Measurements from ENCODE around the gene ARHGAP24.
A peak's percentile ranks its signal among the peaks of the same experiment; 100 is the strongest.

Gene ARHGAP24

DNA sequence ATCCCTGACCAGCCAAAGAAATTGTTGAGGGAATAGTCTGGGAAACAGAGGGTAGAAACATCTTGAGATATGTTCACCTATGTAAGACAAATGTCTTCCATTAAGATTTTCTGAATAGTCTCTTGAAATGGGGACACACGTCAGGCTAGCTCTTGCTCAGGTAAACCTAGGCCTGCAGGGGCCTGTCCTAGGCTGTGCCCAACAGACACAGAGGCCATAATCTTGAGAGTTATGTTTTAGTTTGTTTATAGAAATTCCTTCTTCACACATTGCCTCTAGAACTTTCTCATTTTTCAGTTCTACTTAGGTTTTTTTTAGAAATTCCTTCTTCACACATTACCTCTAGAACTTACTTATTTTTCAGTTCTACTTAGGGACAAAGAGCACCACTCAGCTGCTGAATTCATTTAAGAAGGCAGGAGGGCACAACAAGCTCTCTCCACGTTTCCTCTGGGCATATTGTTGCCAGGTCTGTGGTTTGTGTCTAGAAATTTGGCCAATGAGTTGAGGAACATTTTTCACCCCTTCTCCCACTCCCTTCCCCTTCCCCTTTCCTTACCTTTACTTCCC, 94.9 kb downstream of the ARHGAP24 start:
- Histone ChIP-seq H3K9ac (ENCODE audit: low read depth, low read length) (no peak overlapping the region), H3K4me1 (ENCODE audit: control insufficient read depth, insufficient read depth, low read length) (peaks cover 12% of the 10 kb centered on the region), H3K4me2 (ENCODE audit: low read length) (no peak overlapping the region), H3K9me3 (replicated peaks; ENCODE audit: low read length) (no peaks in the 10 kb centered on the region), H3K36me3 (ENCODE audit: insufficient read depth, low read length) (peaks cover 3% of the 10 kb centered on the region), H3K27me3 (ENCODE audit: control insufficient read depth, insufficient read depth, low read length) (no peaks in the 10 kb centered on the region), H3K4me3 (ENCODE audit: low read length) (no peak overlapping the region)

GRCh38 chr4:85570388-85570787, 95.4 kb downstream of the ARHGAP24 start:
- no peaks in the 10 kb centered on the region for H3K27me3 ChIP-seq (ENCODE audit: control insufficient read depth, insufficient read depth, low read length)
- peaks cover 12% of the 10 kb centered on the region for H3K4me1 ChIP-seq (ENCODE audit: control insufficient read depth, insufficient read depth, low read length)
- no peaks in the 10 kb centered on the region for H3K9me3 ChIP-seq (replicated peaks; ENCODE audit: low read length)
- H3K4me3 ChIP-seq (ENCODE audit: low read length): no peak overlapping the region
- H3K4me2 ChIP-seq (ENCODE audit: low read length): no peak overlapping the region
- no peak overlapping the region for H3K9ac ChIP-seq (ENCODE audit: low read depth, low read length)
- H3K36me3 ChIP-seq (ENCODE audit: insufficient read depth, low read length): peaks cover 3% of the 10 kb centered on the region

- Histone ChIP-seq H3K4me3 (ENCODE audit: low read length) (no peak overlapping the region), H3K36me3 (ENCODE audit: insufficient read depth, low read length) (peaks cover 3% of the 10 kb centered on the region), H3K4me1 (ENCODE audit: control insufficient read depth, insufficient read depth, low read length) (peaks cover 6% of the 10 kb centered on the region), H3K9me3 (replicated peaks; ENCODE audit: low read length) (no peaks in the 10 kb centered on the region), H3K27me3 (ENCODE audit: control insufficient read depth, insufficient read depth, low read length) (no peaks in the 10 kb centered on the region), H3K4me2 (ENCODE audit: low read length) (no peak overlapping the region), H3K9ac (ENCODE audit: low read depth, low read length) (no peak overlapping the region)
Measured at GRCh38 chr4:85571008-85571407, 96.1 kb downstream of the ARHGAP24 start.

- Histone ChIP-seq H3K27me3 (ENCODE audit: control insufficient read depth, insufficient read depth, low read length) (no peaks in the 10 kb centered on the region), H3K9ac (ENCODE audit: low read depth, low read length) (no peak overlapping the region), H3K9me3 (replicated peaks; ENCODE audit: low read length) (no peaks in the 10 kb centered on the region), H3K4me1 (ENCODE audit: control insufficient read depth, insufficient read depth, low read length) (no peaks in the 10 kb centered on the region), H3K36me3 (ENCODE audit: insufficient read depth, low read length) (peaks cover 5% of the 10 kb centered on the region), H3K4me3 (ENCODE audit: low read length) (no peak overlapping the region), H3K4me2 (ENCODE audit: low read length) (no peak overlapping the region)
Measured at GRCh38 chr4:85573270-85573669, 98.3 kb downstream of the ARHGAP24 start.

GRCh38 chr4:85577307-85577706, 102.4 kb downstream of the ARHGAP24 start:
- H3K4me3 ChIP-seq (ENCODE audit: low read length): no peak overlapping the region
- no peaks in the 10 kb centered on the region for H3K27me3 ChIP-seq (ENCODE audit: control insufficient read depth, insufficient read depth, low read length)
- H3K4me1 ChIP-seq (ENCODE audit: control insufficient read depth, insufficient read depth, low read length): no peaks in the 10 kb centered on the region
- no peak overlapping the region for H3K9ac ChIP-seq (ENCODE audit: low read depth, low read length)
- H3K9me3 ChIP-seq (replicated peaks; ENCODE audit: low read length): no peaks in the 10 kb centered on the region
- peaks cover 2% of the 10 kb centered on the region for H3K36me3 ChIP-seq (ENCODE audit: insufficient read depth, low read length)
- H3K4me2 ChIP-seq (ENCODE audit: low read length): no peak overlapping the region

DNA sequence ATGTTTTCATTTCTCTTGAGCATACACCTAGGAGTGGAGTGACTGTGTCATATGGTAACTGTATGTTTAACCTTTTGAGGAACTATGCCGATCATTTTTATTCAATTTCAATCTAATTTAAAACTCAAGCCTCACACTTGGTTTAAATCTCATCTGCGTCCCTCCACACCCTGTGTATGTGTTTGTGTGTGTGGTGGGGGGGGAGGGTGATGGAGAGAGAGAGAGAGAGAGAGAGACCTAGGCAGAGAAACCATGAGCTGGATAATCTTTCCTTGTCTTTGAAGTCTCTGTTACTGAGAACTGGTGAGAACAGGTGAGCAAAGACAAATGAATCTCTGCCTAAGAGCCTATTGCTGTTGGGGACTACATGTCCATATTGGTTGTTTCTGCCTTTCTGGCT, 105.0 kb downstream of the ARHGAP24 start:
- no peak overlapping the region for H3K9ac ChIP-seq (ENCODE audit: low read depth, low read length)
- peaks cover 2% of the 10 kb centered on the region for H3K36me3 ChIP-seq (ENCODE audit: insufficient read depth, low read length)
- H3K9me3 ChIP-seq (replicated peaks; ENCODE audit: low read length): no peaks in the 10 kb centered on the region
- no peak overlapping the region for H3K4me2 ChIP-seq (ENCODE audit: low read length)
- no peaks in the 10 kb centered on the region for H3K27me3 ChIP-seq (ENCODE audit: control insufficient read depth, insufficient read depth, low read length)
- H3K4me3 ChIP-seq (ENCODE audit: low read length): no peak overlapping the region
- no peaks in the 10 kb centered on the region for H3K4me1 ChIP-seq (ENCODE audit: control insufficient read depth, insufficient read depth, low read length)

DNA sequence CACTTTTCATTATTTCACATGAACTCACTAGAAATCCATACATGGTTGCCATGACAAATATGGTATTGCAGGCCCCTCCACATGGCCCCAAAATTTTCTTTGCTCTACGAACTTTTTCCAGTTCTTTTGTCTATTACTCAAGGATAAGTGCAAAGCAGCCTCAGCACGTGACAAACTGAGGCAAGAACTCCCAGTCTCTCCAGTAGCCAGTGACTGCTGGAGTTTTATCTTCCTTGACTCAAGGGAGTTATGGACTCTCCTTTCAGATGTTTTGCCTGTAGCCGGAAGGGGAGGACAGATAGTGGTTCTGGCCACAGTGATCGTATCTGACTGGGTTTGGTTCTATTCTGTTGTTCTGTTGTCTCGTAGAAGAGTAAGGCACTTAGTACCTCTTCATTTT, 105.5 kb downstream of the ARHGAP24 start:
- Histone ChIP-seq H3K4me1 (ENCODE audit: control insufficient read depth, insufficient read depth, low read length) (no peaks in the 10 kb centered on the region), H3K4me3 (ENCODE audit: low read length) (no peak overlapping the region), H3K27me3 (ENCODE audit: control insufficient read depth, insufficient read depth, low read length) (no peaks in the 10 kb centered on the region), H3K36me3 (ENCODE audit: insufficient read depth, low read length) (peaks cover 2% of the 10 kb centered on the region), H3K9me3 (replicated peaks; ENCODE audit: low read length) (no peaks in the 10 kb centered on the region), H3K4me2 (ENCODE audit: low read length) (no peak overlapping the region), H3K9ac (ENCODE audit: low read depth, low read length) (no peak overlapping the region)

DNA sequence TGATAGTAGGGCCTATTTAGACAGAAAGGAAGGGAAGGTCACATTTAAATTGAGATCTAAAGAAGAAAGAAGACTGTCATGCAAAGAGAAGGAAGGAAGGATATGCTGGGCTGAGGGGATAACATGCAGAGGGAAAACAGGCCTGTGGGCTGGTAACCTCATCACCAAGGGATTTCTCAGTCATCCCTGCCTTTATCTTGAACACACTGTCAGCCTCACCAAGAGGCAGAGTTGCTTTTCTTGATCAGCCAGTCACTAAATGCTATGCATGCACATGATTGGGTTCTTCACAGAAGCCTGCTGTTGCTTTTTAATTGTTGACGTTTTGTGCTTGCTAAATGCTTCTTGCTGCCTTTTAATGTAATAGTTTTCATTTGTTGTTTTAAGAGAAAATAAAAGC, 113.0 kb downstream of the ARHGAP24 start:
- H3K4me2 ChIP-seq (ENCODE audit: low read length): no peak overlapping the region
- H3K4me1 ChIP-seq (ENCODE audit: control insufficient read depth, insufficient read depth, low read length): peaks cover 12% of the 10 kb centered on the region
- no peak overlapping the region for H3K9ac ChIP-seq (ENCODE audit: low read depth, low read length)
- no peaks in the 10 kb centered on the region for H3K36me3 ChIP-seq (ENCODE audit: insufficient read depth, low read length)
- H3K9me3 ChIP-seq (replicated peaks; ENCODE audit: low read length): no peaks in the 10 kb centered on the region
- no peak overlapping the region for H3K4me3 ChIP-seq (ENCODE audit: low read length)
- H3K27me3 ChIP-seq (ENCODE audit: control insufficient read depth, insufficient read depth, low read length): no peaks in the 10 kb centered on the region

GRCh38 chr4:85591406-85592098, 116.6 kb downstream of the ARHGAP24 start:
- no peak overlapping the region for H3K4me3 ChIP-seq (ENCODE audit: low read length)
- no peaks in the 10 kb centered on the region for H3K9me3 ChIP-seq (replicated peaks; ENCODE audit: low read length)
- no peak overlapping the region for H3K9ac ChIP-seq (ENCODE audit: low read depth, low read length)
- H3K4me2 ChIP-seq (ENCODE audit: low read length): peak overlapping the region; percentile 9
- no peaks in the 10 kb centered on the region for H3K36me3 ChIP-seq (ENCODE audit: insufficient read depth, low read length)
- H3K27me3 ChIP-seq (ENCODE audit: control insufficient read depth, insufficient read depth, low read length): no peaks in the 10 kb centered on the region
- H3K4me1 ChIP-seq (ENCODE audit: control insufficient read depth, insufficient read depth, low read length): peaks cover 12% of the 10 kb centered on the region

- Histone ChIP-seq H3K9me3 (replicated peaks; ENCODE audit: low read length) (no peaks in the 10 kb centered on the region), H3K36me3 (ENCODE audit: insufficient read depth, low read length) (no peaks in the 10 kb centered on the region), H3K27me3 (ENCODE audit: control insufficient read depth, insufficient read depth, low read length) (no peaks in the 10 kb centered on the region), H3K4me2 (ENCODE audit: low read length) (no peak overlapping the region), H3K4me3 (ENCODE audit: low read length) (no peak overlapping the region), H3K9ac (ENCODE audit: low read depth, low read length) (no peak overlapping the region), H3K4me1 (ENCODE audit: control insufficient read depth, insufficient read depth, low read length) (peaks cover 12% of the 10 kb centered on the region)
Measured at GRCh38 chr4:85595098-85595775, 120.3 kb downstream of the ARHGAP24 start.

DNA sequence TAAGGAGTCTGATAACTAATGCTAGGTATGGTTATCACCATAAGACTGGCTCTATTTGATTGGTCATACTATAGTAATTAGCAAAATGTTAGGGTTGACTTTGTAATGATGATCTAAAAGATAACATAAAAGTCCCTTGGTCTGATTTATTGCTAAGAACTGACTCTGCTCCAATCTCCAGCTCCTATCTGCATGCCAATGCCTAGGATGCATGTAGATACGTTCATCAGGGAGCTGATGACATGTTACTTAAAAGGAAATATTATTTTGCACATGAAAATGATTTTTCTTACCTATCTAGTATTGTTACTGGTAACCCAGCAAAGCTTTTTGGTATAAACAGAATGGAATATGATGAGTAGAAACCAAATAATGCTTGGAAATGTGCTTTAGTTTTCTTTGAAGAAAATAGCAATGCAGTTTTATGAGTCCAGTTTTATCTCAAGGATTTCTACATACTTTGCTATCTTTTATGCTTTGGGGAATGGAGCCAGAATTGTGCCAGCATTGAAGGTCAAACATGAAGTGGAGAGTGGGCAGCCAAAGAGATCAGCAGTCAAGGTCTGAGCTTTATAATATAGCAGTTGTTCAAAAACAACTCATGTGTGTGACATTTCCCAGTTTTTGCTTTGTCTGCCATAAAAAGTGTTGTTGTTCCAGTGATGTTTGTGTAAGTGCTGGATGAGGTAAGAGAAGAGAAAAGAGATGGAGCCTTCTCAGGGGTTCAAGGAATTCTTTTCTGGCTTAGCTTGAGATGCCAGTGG, 121.0 kb downstream of the ARHGAP24 start:
- no peak overlapping the region for H3K4me2 ChIP-seq (ENCODE audit: low read length)
- H3K4me1 ChIP-seq (ENCODE audit: control insufficient read depth, insufficient read depth, low read length): peaks cover 12% of the 10 kb centered on the region
- no peaks in the 10 kb centered on the region for H3K36me3 ChIP-seq (ENCODE audit: insufficient read depth, low read length)
- no peak overlapping the region for H3K4me3 ChIP-seq (ENCODE audit: low read length)
- H3K9me3 ChIP-seq (replicated peaks; ENCODE audit: low read length): no peaks in the 10 kb centered on the region
- H3K9ac ChIP-seq (ENCODE audit: low read depth, low read length): no peak overlapping the region
- H3K27me3 ChIP-seq (ENCODE audit: control insufficient read depth, insufficient read depth, low read length): no peaks in the 10 kb centered on the region

Data from skeletal muscle satellite cell (primary cell).